Type B pancreatic cell (in vitro differentiated cells): ENCODE results near the gene POLR1E. TPM values are rescaled to one million over a fixed set of nuclear protein-coding genes. Genes with fewer than 3 reads are reported as not detected.
"Not testable (repeated sequence)": the region's sequence is repeated elsewhere in the genome, so short reads cannot be mapped to it uniquely, and the experiment has no call there.

ENCODE experiments used
- DNase-seq: peaks from one replicate; pipeline ENCODE4 v3.0.0; 2021; ENCODE audit warnings: mixed read lengths; ENCODE audit not compliant: unreplicated experiment; ENCODE audit errors: extremely low spot score
- H3K27ac Mint-ChIP-seq: 2 replicates; pipeline ENCODE4 v1.8.0; 2021; ENCODE audit warnings: mild to moderate bottlenecking, mixed read lengths
- H3K27me3 Mint-ChIP-seq: 2 replicates; pipeline ENCODE4 v1.8.0; 2021; ENCODE audit warnings: mixed read lengths
- H3K36me3 Mint-ChIP-seq: 2 replicates; pipeline ENCODE4 v1.8.0; 2021; ENCODE audit warnings: mixed read lengths
- H3K4me1 Mint-ChIP-seq: one replicate; pipeline ENCODE4 v1.8.0; 2021; ENCODE audit warnings: mixed read lengths; ENCODE audit not compliant: unreplicated experiment
- H3K4me3 Mint-ChIP-seq: 2 replicates; pipeline ENCODE4 v1.8.0; 2021; ENCODE audit warnings: mild to moderate bottlenecking, mixed read lengths
- H3K9me3 Mint-ChIP-seq: 2 replicates; pipeline ENCODE4 v1.8.0; 2021; ENCODE audit warnings: mixed read lengths
- CTCF ChIP-seq: fragments of 200-600 bp; sonication (generic); conservative IDR thresholded peaks from 2 replicates; pipeline ENCODE4 v1.5.0; 2021; ENCODE audit warnings: antibody characterized with exemption, mild to moderate bottlenecking
- total RNA-seq: library from RNA; stranded (reverse); gene quantifications from 2 replicates; pipeline ENCODE4 v1.2.1, GENCODE V29; 2021; ENCODE audit warnings: low replicate concordance

The POLR1E gene
- total RNA-seq, 1 donor from 2014 or later = 26.9 TPM

- DNase-seq = no peak
- TF ChIP-seq CTCF = no peak
Observed at GRCh38 chr9:37471942-37472684, 13.6 kb upstream of the POLR1E start.

GRCh38 chr9:37473982-37474381, 11.8 kb upstream of the POLR1E start:
- H3K27ac Mint-ChIP-seq, H3K4me3 Mint-ChIP-seq, H3K36me3 Mint-ChIP-seq, DNase-seq, H3K9me3 Mint-ChIP-seq: not testable (repeated sequence)
- H3K4me1 Mint-ChIP-seq = peaks cover 14% of the 10 kb centered on the region
- H3K27me3 Mint-ChIP-seq = peaks cover 11% of the 10 kb centered on the region

More at GRCh38 chr9:37471942-37472684, 13.6 kb upstream of the POLR1E start:
- H3K4me1 Mint-ChIP-seq = peaks cover 14% of the 10 kb centered on the region
- no peaks in the 10 kb centered on the region for H3K36me3 Mint-ChIP-seq
- H3K9me3 Mint-ChIP-seq = no peaks in the 10 kb centered on the region
- H3K4me3 Mint-ChIP-seq = peak overlapping the region; percentile 85
- H3K27ac Mint-ChIP-seq = peak overlapping the region; percentile 92
- peaks cover 4% of the 10 kb centered on the region for H3K27me3 Mint-ChIP-seq

GRCh38 chr9:37474438-37474837, 11.3 kb upstream of the POLR1E start:
- H3K4me1 Mint-ChIP-seq = peaks cover 14% of the 10 kb centered on the region
- peaks cover 11% of the 10 kb centered on the region for H3K27me3 Mint-ChIP-seq
- no peak overlapping the region for H3K27ac Mint-ChIP-seq
- H3K4me3 Mint-ChIP-seq = no peak overlapping the region
- no peak for DNase-seq
- no peak for TF ChIP-seq CTCF
- no peaks in the 10 kb centered on the region for H3K9me3 Mint-ChIP-seq
- no peaks in the 10 kb centered on the region for H3K36me3 Mint-ChIP-seq

GRCh38 chr9:37476930-37477329, 8.8 kb upstream of the POLR1E start:
- H3K27ac Mint-ChIP-seq = no peak overlapping the region
- no peak for TF ChIP-seq CTCF
- no peaks in the 10 kb centered on the region for H3K36me3 Mint-ChIP-seq
- no peak overlapping the region for H3K4me3 Mint-ChIP-seq
- no peak for DNase-seq
- H3K4me1 Mint-ChIP-seq = peaks cover 8% of the 10 kb centered on the region
- H3K27me3 Mint-ChIP-seq = peaks cover 11% of the 10 kb centered on the region
- no peaks in the 10 kb centered on the region for H3K9me3 Mint-ChIP-seq

- not testable (repeated sequence) for H3K4me3 Mint-ChIP-seq, DNase-seq, H3K9me3 Mint-ChIP-seq, H3K27ac Mint-ChIP-seq, H3K36me3 Mint-ChIP-seq, H3K4me1 Mint-ChIP-seq
- H3K27me3 Mint-ChIP-seq = peaks cover 11% of the 10 kb centered on the region
Observed at GRCh38 chr9:37477443-37477842, 8.3 kb upstream of the POLR1E start.

- H3K36me3 Mint-ChIP-seq, H3K9me3 Mint-ChIP-seq, H3K4me3 Mint-ChIP-seq, H3K4me1 Mint-ChIP-seq, DNase-seq, H3K27ac Mint-ChIP-seq: not testable (repeated sequence)
- peaks cover 11% of the 10 kb centered on the region for H3K27me3 Mint-ChIP-seq
Observed at GRCh38 chr9:37477987-37478619, 7.6 kb upstream of the POLR1E start.

- Mint-ChIP-seq H3K36me3 (no peaks in the 10 kb centered on the region), H3K27ac (no peak overlapping the region), H3K4me3 (no peak overlapping the region), H3K27me3 (peaks cover 11% of the 10 kb centered on the region), H3K4me1 (peaks cover 9% of the 10 kb centered on the region), H3K9me3 (no peaks in the 10 kb centered on the region)
- TF ChIP-seq CTCF = no peak
- no peak for DNase-seq
Observed at GRCh38 chr9:37480759-37481158, 5.0 kb upstream of the POLR1E start.
